ENCODE results near the gene NPIPB8.
"Not testable (repeated sequence)": the region's sequence is repeated elsewhere in the genome, so short reads cannot be mapped to it uniquely, and the experiment has no call there.

Gene NPIPB8

DNA sequence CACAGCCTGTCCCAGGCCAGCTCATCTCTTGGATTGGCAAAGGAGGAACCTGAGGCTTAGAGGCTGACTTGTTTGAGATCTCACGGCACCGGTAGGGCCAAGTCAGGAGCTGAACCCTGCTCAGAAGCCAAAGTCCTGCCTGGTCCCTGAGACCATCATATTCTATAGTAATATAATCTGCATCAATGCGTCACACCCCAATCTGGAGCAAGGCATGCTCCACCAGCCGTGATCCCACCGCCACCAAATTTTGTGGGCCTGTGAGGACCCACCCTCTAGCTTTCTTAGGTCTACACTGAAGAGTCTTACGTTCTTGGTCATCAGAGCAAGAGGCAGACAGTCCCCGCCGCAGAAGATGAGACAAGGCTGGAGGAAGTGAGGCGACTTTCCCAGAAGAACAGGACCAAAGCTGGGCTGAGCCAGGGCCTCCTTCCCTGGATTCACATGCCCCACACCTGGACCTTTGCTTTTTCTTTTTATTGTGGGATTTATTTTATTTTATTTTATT, 30.7 kb upstream of the NPIPB8 start:
- no peak for DNase-seq

DNA sequence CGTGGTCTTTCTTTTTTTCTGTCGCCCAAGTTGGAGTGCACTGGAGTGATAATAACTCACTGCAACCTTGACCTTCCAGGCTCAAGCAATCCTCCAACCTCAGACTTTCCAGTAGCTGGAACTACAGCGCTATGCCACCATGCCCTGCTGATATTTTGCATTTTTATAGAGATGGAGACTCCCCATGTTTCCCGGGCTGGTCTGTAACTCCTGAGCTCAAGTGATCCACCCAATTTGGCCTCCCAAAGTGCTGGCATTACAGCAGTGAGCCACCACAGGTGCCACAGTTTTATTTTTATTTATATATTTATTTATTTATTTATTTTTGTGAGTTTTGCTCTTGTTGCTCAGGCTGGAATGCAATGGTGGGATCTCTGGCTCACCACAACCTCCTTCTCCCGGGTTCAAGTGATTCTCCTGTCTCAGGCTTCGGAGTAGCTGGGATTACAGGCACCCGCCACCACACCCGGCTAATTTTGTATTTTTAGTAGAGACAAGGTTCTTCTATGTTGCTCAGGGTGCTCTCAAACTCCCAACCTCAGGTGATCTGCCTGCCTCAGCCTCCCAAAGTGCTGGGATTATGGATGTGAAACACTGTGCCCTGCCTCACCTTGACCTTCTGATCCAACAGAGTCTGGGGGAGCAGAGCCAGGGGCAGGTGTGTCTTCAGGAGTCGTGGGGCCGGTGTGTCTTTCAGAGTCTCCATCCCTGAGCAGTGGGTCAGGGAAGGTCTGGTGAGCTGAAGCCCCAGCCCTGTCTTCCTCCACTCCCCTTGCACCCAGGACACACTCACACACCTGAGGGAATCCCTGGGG, 30.0 kb upstream of the NPIPB8 start:
- DNase-seq: not testable (repeated sequence)

GRCh38 chr16:28608496-28608808, 29.4 kb upstream of the NPIPB8 start:
- not testable (repeated sequence) for DNase-seq

DNA sequence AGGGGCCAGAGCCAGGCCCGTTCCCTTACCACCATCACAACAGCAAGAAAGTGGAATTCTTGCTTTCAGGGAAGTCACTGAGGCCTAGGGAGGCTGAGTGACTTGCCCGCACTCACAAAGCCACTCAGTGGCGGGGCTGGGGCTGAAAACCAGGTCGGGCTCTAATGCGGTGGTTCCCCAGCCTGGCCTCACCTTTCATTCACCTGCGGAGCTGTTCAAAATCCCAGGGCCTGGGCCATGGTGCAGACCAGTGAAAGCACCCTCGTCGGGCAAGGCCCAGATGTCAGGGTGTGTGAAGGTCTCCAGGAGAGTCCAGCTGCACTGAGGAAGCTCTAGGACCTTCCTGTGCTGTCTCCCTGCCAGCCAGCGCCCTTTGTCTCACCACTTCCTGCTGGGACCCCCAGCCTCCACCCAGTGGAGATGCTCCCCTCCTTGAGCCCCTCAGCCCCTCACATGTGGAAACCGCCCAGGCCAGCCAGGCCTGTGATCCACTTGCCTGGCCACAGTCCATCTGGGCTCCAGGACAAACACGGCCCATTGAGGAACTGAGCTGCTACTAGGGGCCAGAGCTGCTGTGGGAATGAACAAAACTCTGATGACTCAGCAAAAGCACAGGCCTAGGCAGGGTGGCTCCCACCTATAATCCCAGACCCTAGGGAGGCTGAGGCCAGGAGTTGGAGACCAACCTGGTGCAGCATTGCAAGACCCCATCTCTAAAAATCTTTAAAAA, 28.8 kb upstream of the NPIPB8 start:
- not testable (repeated sequence) for DNase-seq

GRCh38 chr16:28609631-28610594, 28.0 kb upstream of the NPIPB8 start, which contains the start of gene SULT1A1:
Gene SULT1A1, minus strand, starts transcription at chr16:28610044. Its CDS starts 1,189 bp downstream, at chr16:28608855.
- no peak for DNase-seq

DNA sequence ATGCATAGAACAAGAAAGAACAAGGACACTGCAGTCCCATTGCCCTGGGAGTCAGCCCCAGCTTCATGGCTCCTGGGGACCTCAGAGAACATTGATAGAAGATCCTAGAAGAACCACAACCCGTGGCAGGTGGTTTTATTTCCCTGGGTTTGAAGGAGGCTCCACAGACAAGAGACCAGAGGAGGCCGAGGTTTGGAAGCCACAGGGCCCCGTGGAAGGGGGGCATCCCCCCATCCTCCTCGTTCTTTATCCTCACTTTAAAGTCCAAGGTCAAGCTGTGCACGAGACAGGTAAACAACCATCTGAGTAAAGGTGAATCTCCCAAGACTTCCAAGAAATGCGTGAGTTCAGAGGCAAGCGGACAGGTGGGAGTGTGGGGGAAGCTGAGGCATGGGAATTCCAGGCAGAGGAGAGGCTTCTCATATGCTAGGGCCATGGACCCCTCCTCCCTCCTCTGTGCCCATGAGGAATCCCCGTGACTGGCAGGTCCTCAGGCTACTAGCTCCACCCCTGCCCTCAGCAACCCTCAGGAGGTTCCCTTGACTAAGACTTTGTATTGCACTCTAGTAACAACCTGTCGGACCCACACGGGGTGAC, 27.2 kb upstream of the NPIPB8 start:
- DNase-seq: no peak

GRCh38 chr16:28612359-28613280, 25.2 kb upstream of the NPIPB8 start:
- not testable (repeated sequence) for DNase-seq

GRCh38 chr16:28613912-28614311, 24.0 kb upstream of the NPIPB8 start:
- DNase-seq: not testable (repeated sequence)

- not testable (repeated sequence) for DNase-seq
Measured at GRCh38 chr16:28614561-28614960, 23.3 kb upstream of the NPIPB8 start.

GRCh38 chr16:28615486-28616223, 22.2 kb upstream of the NPIPB8 start:
- DNase-seq: peak; percentile 15

- not testable (repeated sequence) for DNase-seq
Measured at GRCh38 chr16:28616224-28616577, 21.7 kb upstream of the NPIPB8 start.

DNA sequence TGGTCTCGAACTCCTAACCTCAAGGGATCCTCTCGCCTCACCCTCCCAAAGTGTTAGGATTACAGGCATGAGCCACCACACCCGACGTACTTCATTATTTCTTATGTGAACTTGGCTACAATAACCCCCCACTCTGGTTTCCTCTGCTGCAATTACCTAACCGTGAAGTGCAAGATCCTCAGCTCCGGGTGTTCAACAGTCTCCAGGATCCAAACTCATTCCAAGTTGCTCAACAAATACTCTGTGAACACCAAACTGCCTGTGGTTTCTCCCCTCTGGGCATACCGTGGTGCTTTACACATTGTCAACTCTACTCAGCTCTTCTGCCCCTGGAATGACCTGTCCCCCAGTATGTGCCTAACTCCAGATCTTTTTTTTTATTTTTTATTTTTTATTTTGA, 21.2 kb upstream of the NPIPB8 start:
- DNase-seq: no peak

DNA sequence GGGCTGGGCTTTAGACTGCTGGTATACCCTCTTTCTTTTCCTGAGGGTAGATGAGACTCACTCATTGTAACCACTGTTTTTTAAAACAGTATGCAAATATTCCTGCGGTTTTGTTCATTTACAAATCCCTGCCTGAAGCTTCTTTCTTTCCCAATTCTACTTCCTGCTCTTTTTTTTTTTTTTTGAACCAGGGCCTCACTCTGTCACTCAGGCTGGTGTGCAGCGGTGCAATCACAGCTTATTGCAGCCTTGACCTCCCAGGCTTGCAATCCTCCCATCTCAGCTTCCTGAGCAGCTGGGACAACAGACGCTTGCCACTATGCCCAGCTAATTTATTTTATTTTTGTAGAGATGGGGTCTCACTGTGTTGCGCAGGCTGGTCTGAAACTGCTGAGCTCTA, 20.0 kb upstream of the NPIPB8 start:
- DNase-seq: no peak

- not testable (repeated sequence) for DNase-seq
Measured at GRCh38 chr16:28620316-28620715, 17.5 kb upstream of the NPIPB8 start.

DNA sequence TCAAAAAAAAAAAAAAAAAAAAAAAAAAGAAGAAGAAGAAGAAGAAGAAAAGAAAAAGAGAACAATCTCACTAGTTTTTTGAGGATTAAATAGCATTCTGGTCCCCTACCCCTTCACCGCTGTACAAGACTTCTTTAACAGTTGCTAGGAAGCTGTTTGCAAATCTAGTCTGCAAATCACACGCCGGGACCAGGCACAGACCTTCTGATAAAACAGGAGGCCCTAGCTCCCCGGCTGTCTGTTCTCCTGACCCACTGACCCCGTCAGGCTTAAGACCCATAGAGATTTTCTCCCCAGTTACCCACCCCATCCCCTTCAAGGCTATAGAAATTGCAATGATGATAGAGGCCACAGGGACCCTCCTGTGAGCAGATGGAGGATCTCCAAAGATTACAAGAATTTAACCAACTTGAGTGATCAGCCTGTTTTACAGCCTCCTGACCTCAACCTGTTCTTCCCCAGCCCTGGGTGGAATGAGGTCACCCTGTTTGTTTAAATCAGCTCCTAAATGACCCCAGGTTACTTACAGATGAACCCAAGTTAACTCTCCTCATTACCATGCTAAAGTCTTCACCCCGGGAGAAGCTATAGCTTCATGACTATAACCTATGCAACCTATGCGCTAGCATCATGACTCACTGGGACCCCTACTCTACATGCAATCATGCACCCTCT, 16.2 kb upstream of the NPIPB8 start:
- no peak for DNase-seq

DNA sequence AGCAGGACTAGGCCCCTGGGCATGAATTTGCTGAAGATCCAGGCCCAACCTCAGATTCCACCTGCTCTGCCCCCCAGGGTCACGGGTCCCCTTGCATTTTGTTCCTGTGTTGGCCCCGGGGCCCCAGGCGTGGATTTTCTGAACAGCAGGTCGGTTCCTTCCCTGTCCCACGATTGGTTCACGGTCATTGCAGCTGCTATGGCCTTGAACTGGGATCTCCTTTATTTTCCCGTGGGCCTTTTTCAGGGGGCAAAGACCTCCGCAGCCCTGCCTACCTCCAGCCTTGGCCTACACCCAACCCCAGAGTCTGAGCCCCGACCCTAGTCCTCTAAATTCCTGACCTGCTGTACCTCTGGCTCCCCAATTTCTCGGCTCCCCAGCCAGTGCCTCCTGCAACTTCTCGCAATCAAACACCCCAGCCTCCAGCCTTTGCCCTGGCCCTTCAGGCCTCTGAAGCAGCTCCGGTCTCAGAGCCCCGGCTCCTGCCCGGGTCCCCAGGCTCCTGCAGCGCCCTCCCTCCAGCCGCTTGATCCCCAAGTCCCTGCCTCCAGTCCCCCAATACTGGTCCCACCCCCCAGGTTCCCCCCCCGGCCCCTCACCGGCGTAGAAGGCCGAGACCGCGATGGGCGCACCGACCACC, 15.2 kb upstream of the NPIPB8 start:
- DNase-seq: not testable (repeated sequence)

- DNase-seq: no peak
Measured at GRCh38 chr16:28623172-28623711, 14.6 kb upstream of the NPIPB8 start.

DNA sequence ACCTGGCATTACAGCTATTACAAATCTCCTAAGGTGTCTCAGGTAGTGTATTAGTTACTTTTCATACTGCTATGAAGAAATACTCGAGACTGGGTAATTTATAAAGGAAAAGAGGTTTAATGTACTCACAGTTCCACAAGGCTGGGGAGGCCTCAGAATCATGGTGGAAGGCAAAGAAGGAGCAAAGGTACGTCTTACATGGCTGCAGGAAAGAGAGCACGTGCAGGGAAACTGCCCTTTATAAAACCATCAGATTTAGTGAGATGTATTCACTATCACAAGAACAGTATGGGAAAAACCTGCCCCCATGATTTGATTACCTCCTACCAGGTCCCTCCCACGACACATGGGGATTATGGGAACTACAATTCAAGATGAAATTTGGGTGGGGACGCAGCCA, 7.0 kb upstream of the NPIPB8 start:
- not testable (repeated sequence) for DNase-seq
